Thyroid gland (tissue), 4 donors: ENCODE measurements around the gene PTPRT. TPM values are rescaled to one million over a fixed set of nuclear protein-coding genes. Genes with fewer than 3 reads are reported as not detected.

Experiments used
- DNase-seq, 2 donors: peaks; one replicate each; pipeline ENCODE4 v3.0.0-alpha.2; 2019
- H3K27ac ChIP-seq, 3 donors: fragments of 200-600 bp; sonication (generic); 1 replicate in 2 of 3; 2 replicates in 1 of 3; pipeline ENCODE4 v1.5.1; 2016 to 2019; ENCODE audit warnings: mild to moderate bottlenecking in 1 of 3, moderate library complexity in 1 of 3
- H3K27me3 ChIP-seq: fragments of 200-600 bp; sonication (generic); one replicate; pipeline ENCODE4 v1.5.1; 2019
- H3K36me3 ChIP-seq, 2 donors: fragments of 200-600 bp; sonication (generic); one replicate each; pipeline ENCODE4 v1.5.1; 2016 to 2019
- H3K4me1 ChIP-seq, 2 donors: fragments of 200-600 bp; sonication (generic); one replicate each; pipeline ENCODE4 v1.5.1; 2017 to 2019
- H3K4me3 ChIP-seq, 3 donors: fragments of 200-600 bp; sonication (generic); replicated peaks in 1 of 3; 1 replicate in 2 of 3; 2 replicates in 1 of 3; pipeline ENCODE4 v1.5.1; 2016; ENCODE audit warnings: mild to moderate bottlenecking in 1 of 3
- H3K9me3 ChIP-seq: fragments of 200-600 bp; sonication (generic); one replicate; pipeline ENCODE4 v1.5.1; 2017
- CTCF ChIP-seq, 6 experiments: fragments of 200-600 bp in 3 of 6; fragments of 450-650 bp in 3 of 6; sonication (generic) in 3 of 6; IDR thresholded peaks; one replicate each; pipeline ENCODE4 v1.5.1; 2016 to 2019; ENCODE audit warnings: antibody characterized with exemption in 6 of 6, mild to moderate bottlenecking in 2 of 6, inconsistent platforms in 1 of 6, moderate library complexity in 1 of 6
- POLR2A ChIP-seq, 2 donors: fragments of 450-650 bp; IDR thresholded peaks; one replicate each; pipeline ENCODE4 v1.6.1; 2017; ENCODE audit warnings: antibody characterized with exemption in 2 of 2, mild to moderate bottlenecking in 2 of 2, moderate library complexity in 1 of 2
- WGBS, 2 donors: methylation state at CpG; one replicate each; pipeline ENCODE4 v1.1.5; 2017; 5-methylcytosine and 5-hydroxymethylcytosine counted together
- intact Hi-C: fragments of 100-400 bp; cut with DNase I; formaldehyde crosslinking; loops from one replicate; pipeline ENCODE4 v1.15.1; 2023
- total RNA-seq, 4 donors: library from RNA; depleted of rRNA; stranded (reverse); fragments of >200 nt; gene quantifications; one replicate each; pipeline ENCODE4 v1.2.3, GENCODE V29; 2016

The PTPRT gene
- total RNA-seq, 4 donors from 2014 or later = 0.11 to 0.15 TPM; not detected in 2

- WGBS, 2 donors = 41 to 70% methylated on average over 1 of the region's 1 CpG
These were observed 42.1 kb upstream of the PTPRT start for GRCh38 chr20:43231829-43232228.

GRCh38 chr20:43229696-43230095 is 40.0 kb upstream of the PTPRT start:
- Histone ChIP-seq H3K9me3 (no peaks in the 10 kb centered on the region), H3K4me3 (no peak overlapping the region), H3K27ac (no peak overlapping the region), H3K36me3 (no peaks in the 10 kb centered on the region), H3K4me1 (no peaks in the 10 kb centered on the region), H3K27me3 (no peaks in the 10 kb centered on the region)
- WGBS, 2 donors = 83 to 84% methylated on average over 3 of the region's 3 CpGs
- DNase-seq = no peak
- intact Hi-C loops = no loop called here
- TF ChIP-seq POLR2A (IDR thresholded peaks at IDR 0.05) = no peak
- no peak for TF ChIP-seq CTCF (IDR thresholded peaks at IDR 0.05)

More at GRCh38 chr20:43231829-43232228, 42.1 kb upstream of the PTPRT start:
- no peak overlapping the region for H3K27ac ChIP-seq
- H3K4me1 ChIP-seq = no peaks in the 10 kb centered on the region
- intact Hi-C loops = no loop called here
- no peak overlapping the region for H3K4me3 ChIP-seq
- H3K9me3 ChIP-seq = no peaks in the 10 kb centered on the region
- TF ChIP-seq CTCF (IDR thresholded peaks at IDR 0.05) = no peak
- TF ChIP-seq POLR2A (IDR thresholded peaks at IDR 0.05) = no peak
- no peak for DNase-seq
- H3K27me3 ChIP-seq = no peaks in the 10 kb centered on the region
- H3K36me3 ChIP-seq = no peaks in the 10 kb centered on the region

- intact Hi-C loops = no loop called here
- H3K4me1 ChIP-seq = no peaks in the 10 kb centered on the region
- no peak for DNase-seq
- H3K4me3 ChIP-seq = no peak overlapping the region
- H3K27ac ChIP-seq = no peak overlapping the region
- no peaks in the 10 kb centered on the region for H3K27me3 ChIP-seq
- TF ChIP-seq CTCF (IDR thresholded peaks at IDR 0.05) (no peak), POLR2A (IDR thresholded peaks at IDR 0.05) (no peak)
- H3K36me3 ChIP-seq = no peaks in the 10 kb centered on the region
- 12 to 15% methylated on average over 4 of the region's 4 CpGs for WGBS, 2 donors
- no peaks in the 10 kb centered on the region for H3K9me3 ChIP-seq
These were observed 30.9 kb upstream of the PTPRT start for GRCh38 chr20:43220612-43221011.

- H3K27ac ChIP-seq = no peak overlapping the region
- intact Hi-C loops = no loop called here
- no peak overlapping the region for H3K4me3 ChIP-seq
- H3K36me3 ChIP-seq = no peaks in the 10 kb centered on the region
- WGBS, 2 donors = 68 to 73% methylated on average over 3 of the region's 3 CpGs
- H3K4me1 ChIP-seq = no peaks in the 10 kb centered on the region
- H3K9me3 ChIP-seq = no peaks in the 10 kb centered on the region
- no peak for TF ChIP-seq CTCF (IDR thresholded peaks at IDR 0.05)
- TF ChIP-seq POLR2A (IDR thresholded peaks at IDR 0.05) = no peak
- no peaks in the 10 kb centered on the region for H3K27me3 ChIP-seq
- no peak for DNase-seq
These were observed 21.2 kb upstream of the PTPRT start for GRCh38 chr20:43210901-43211300.

- no peak overlapping the region for H3K4me3 ChIP-seq
- H3K36me3 ChIP-seq = no peaks in the 10 kb centered on the region
- 62 to 71% methylated on average over 2 of the region's 2 CpGs for WGBS, 2 donors
- H3K27ac ChIP-seq = no peak overlapping the region
- H3K27me3 ChIP-seq = no peaks in the 10 kb centered on the region
- H3K9me3 ChIP-seq = no peaks in the 10 kb centered on the region
- intact Hi-C loops = no loop called here
- no peak for TF ChIP-seq POLR2A (IDR thresholded peaks at IDR 0.05)
- TF ChIP-seq CTCF (IDR thresholded peaks at IDR 0.05) = no peak
- no peak for DNase-seq
- H3K4me1 ChIP-seq = no peaks in the 10 kb centered on the region
These were observed 20.1 kb upstream of the PTPRT start for GRCh38 chr20:43209831-43210230.
